ENCODE data around the gene NFKB1.

DNA sequence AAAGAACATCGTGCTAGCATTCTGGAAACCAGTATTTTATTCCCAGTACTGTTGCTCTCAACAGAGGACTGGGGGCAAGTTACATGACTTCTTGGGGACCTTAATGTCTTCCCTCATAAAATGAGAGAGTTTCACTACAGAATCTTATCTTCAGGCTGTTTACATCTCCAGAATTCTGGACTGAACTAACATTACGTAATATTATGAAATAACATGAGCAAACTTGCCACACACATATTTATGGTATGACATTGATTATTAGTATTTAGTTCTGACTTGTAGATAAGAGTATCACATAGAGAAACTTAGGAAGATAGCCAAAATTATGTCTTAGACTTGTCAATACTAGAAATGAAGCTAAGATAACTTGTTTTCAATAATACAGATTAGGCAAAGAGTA is 68.0 kb downstream of the NFKB1 start:
- TF ChIP-seq POLR2AphosphoS5 (IDR thresholded peaks at IDR 0.05; ENCODE audit: low read depth), result no peak
- TF ChIP-seq, protein P1, sequence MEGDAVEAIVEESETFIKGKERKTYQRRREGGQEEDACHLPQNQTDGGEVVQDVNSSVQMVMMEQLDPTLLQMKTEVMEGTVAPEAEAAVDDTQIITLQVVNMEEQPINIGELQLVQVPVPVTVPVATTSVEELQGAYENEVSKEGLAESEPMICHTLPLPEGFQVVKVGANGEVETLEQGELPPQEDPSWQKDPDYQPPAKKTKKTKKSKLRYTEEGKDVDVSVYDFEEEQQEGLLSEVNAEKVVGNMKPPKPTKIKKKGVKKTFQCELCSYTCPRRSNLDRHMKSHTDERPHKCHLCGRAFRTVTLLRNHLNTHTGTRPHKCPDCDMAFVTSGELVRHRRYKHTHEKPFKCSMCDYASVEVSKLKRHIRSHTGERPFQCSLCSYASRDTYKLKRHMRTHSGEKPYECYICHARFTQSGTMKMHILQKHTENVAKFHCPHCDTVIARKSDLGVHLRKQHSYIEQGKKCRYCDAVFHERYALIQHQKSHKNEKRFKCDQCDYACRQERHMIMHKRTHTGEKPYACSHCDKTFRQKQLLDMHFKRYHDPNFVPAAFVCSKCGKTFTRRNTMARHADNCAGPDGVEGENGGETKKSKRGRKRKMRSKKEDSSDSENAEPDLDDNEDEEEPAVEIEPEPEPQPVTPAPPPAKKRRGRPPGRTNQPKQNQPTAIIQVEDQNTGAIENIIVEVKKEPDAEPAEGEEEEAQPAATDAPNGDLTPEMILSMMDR (IDR thresholded peaks at IDR 0.05; ENCODE audit: insufficient read depth, low read length), result no peak
- TF ChIP-seq, protein P2, sequence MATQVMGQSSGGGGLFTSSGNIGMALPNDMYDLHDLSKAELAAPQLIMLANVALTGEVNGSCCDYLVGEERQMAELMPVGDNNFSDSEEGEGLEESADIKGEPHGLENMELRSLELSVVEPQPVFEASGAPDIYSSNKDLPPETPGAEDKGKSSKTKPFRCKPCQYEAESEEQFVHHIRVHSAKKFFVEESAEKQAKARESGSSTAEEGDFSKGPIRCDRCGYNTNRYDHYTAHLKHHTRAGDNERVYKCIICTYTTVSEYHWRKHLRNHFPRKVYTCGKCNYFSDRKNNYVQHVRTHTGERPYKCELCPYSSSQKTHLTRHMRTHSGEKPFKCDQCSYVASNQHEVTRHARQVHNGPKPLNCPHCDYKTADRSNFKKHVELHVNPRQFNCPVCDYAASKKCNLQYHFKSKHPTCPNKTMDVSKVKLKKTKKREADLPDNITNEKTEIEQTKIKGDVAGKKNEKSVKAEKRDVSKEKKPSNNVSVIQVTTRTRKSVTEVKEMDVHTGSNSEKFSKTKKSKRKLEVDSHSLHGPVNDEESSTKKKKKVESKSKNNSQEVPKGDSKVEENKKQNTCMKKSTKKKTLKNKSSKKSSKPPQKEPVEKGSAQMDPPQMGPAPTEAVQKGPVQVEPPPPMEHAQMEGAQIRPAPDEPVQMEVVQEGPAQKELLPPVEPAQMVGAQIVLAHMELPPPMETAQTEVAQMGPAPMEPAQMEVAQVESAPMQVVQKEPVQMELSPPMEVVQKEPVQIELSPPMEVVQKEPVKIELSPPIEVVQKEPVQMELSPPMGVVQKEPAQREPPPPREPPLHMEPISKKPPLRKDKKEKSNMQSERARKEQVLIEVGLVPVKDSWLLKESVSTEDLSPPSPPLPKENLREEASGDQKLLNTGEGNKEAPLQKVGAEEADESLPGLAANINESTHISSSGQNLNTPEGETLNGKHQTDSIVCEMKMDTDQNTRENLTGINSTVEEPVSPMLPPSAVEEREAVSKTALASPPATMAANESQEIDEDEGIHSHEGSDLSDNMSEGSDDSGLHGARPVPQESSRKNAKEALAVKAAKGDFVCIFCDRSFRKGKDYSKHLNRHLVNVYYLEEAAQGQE (IDR thresholded peaks at IDR 0.05; ENCODE audit: insufficient replicate concordance, low read depth), result no peak
- TF ChIP-seq GABPA (IDR thresholded peaks at IDR 0.05; ENCODE audit: low read depth), result no peak
- TF ChIP-seq SPI1 (IDR thresholded peaks at IDR 0.05; ENCODE audit: borderline replicate concordance, low read depth), result no peak
